Cardiac muscle cell (in vitro differentiated cells and primary cell): ENCODE measurements around the gene SLC33A1. TPM values are rescaled to one million over a fixed set of nuclear protein-coding genes. Genes with fewer than 3 reads are reported as not detected.

Source experiments
- DNase-seq, 2 donors: peaks; one replicate each; pipeline versions ENCODE4 v3.0.0 to v3.0.0-alpha.2; 2010 to 2017; ENCODE audit warnings: low read depth in 1 of 2, low spot score in 1 of 2
- H3K27ac ChIP-seq: fragments of 200-600 bp; sonication (generic); 2 replicates; pipeline ENCODE4 v1.5.1; 2016
- H3K27me3 ChIP-seq: fragments of 200-600 bp; sonication (generic); 2 replicates; pipeline ENCODE4 v1.6.0; 2016; ENCODE audit warnings: control low read depth
- H3K36me3 ChIP-seq: fragments of 200-600 bp; sonication (generic); 2 replicates; pipeline ENCODE4 v1.5.1; 2016; ENCODE audit warnings: control low read depth
- H3K4me1 ChIP-seq: fragments of 200-600 bp; sonication (generic); 2 replicates; pipeline ENCODE4 v1.8.1; 2017; ENCODE audit warnings: low read depth, mild to moderate bottlenecking, mixed run types
- H3K4me3 ChIP-seq: fragments of 200-600 bp; sonication (generic); 2 replicates; pipeline ENCODE4 v1.5.1; 2016; ENCODE audit warnings: mild to moderate bottlenecking
- H3K9me3 ChIP-seq: fragments of 200-600 bp; sonication (generic); 2 replicates; pipeline ENCODE4 v1.5.1; 2017; ENCODE audit warnings: low read depth, mild to moderate bottlenecking, control low read depth
- polyA plus RNA-seq: library from polyadenylated mRNA; unstranded; fragments of >200 nt; fragmentation: Nextera tagmentation; extraction: Ambion mirVana; gene quantifications from 2 replicates; pipeline ENCODE4 v1.2.1, GENCODE V29; 2016
- total RNA-seq: library from RNA; depleted of rRNA; stranded (reverse); fragments of >200 nt; gene quantifications from 2 replicates; pipeline ENCODE4 v1.2.3, GENCODE V29; 2016
- TF ChIP-seq, protein P1 (sequence below): IDR thresholded peaks from 2 replicates; pipeline ENCODE4 v1.5.1; 2012; ENCODE audit warnings: low read depth, mild to moderate bottlenecking, low read length

Gene SLC33A1
- total and polyA plus RNA-seq, 2 experiments from 2014 or later, result 7.9 to 23.9 TPM

- H3K27me3 ChIP-seq, result no peaks in the 10 kb centered on the region
- no peaks in the 10 kb centered on the region for H3K36me3 ChIP-seq
- no peak for DNase-seq
- H3K4me3 ChIP-seq, result no peak overlapping the region
- H3K4me1 ChIP-seq, result peaks cover 4% of the 10 kb centered on the region
- H3K27ac ChIP-seq, result no peak overlapping the region
- TF ChIP-seq, protein P1, sequence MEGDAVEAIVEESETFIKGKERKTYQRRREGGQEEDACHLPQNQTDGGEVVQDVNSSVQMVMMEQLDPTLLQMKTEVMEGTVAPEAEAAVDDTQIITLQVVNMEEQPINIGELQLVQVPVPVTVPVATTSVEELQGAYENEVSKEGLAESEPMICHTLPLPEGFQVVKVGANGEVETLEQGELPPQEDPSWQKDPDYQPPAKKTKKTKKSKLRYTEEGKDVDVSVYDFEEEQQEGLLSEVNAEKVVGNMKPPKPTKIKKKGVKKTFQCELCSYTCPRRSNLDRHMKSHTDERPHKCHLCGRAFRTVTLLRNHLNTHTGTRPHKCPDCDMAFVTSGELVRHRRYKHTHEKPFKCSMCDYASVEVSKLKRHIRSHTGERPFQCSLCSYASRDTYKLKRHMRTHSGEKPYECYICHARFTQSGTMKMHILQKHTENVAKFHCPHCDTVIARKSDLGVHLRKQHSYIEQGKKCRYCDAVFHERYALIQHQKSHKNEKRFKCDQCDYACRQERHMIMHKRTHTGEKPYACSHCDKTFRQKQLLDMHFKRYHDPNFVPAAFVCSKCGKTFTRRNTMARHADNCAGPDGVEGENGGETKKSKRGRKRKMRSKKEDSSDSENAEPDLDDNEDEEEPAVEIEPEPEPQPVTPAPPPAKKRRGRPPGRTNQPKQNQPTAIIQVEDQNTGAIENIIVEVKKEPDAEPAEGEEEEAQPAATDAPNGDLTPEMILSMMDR, result no peak
- H3K9me3 ChIP-seq, result no peaks in the 10 kb centered on the region
Measured at GRCh38 chr3:155876503-155876902, 22.3 kb upstream of the SLC33A1 start.

DNA sequence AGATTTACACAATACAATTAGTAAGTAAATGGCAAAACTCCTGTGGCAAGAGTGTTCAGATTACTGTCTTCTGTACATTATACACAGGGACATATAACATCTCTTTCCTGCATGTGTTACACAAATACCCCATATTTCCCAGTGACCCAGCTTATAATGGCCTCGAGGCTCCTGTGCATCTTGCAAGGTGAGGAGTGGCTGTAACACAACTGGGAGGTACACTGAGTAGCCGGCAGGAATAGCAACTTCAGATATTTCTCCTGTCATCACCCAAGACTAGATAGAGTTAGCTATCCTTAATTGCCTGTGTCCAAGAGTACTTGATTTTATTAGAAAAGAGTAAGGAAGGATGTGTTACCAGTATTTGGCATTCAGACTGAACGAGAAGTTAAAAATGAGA, 21.8 kb upstream of the SLC33A1 start:
- H3K4me3 ChIP-seq, result no peak overlapping the region
- DNase-seq, result no peak
- TF ChIP-seq, protein P1, result no peak

DNA sequence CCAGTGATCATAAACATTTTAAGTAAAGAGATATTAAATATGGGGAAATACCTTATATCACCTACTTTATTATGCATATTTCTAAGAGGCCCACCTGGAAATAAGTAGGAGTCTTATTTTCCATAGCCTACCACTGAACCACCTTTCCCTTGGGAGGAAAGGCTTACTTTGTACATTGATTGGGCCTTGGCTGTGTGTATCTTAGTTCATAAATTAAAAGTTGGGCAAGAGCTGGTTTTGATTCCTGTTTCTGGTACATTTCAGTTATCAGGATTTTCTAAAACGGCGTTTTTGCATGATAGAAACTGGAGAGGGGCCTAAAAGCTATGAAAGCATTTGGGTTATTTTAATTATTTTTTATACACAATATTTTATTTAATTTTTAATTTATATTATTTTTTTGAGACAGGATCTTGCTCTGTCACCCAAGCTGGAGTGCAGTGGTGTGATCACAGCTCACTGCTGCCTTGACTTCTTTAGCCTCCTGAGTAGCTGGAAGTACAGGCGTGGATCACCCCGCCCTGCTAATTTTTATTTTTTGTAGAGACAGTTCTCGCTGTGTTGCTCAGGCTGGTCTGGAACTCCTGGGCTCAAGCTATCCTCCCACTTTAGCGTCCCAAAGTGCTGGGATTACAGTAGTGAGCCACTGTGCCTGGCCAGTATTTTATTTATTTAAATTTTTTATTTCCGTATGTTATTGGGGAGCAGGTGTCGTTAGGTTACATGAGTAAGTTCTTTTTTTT, 18.8 kb upstream of the SLC33A1 start:
- Histone ChIP-seq H3K9me3 (no peaks in the 10 kb centered on the region), H3K36me3 (no peaks in the 10 kb centered on the region), H3K4me3 (no peak overlapping the region), H3K27ac (no peak overlapping the region), H3K27me3 (no peaks in the 10 kb centered on the region), H3K4me1 (peaks cover 13% of the 10 kb centered on the region)
- TF ChIP-seq, protein P1, result no peak
- no peak for DNase-seq

More for the DNA sequence above, 21.8 kb upstream of the SLC33A1 start:
- H3K4me1 ChIP-seq, result peaks cover 4% of the 10 kb centered on the region
- no peaks in the 10 kb centered on the region for H3K9me3 ChIP-seq
- no peaks in the 10 kb centered on the region for H3K36me3 ChIP-seq
- no peaks in the 10 kb centered on the region for H3K27me3 ChIP-seq
- H3K27ac ChIP-seq, result no peak overlapping the region

GRCh38 chr3:155871746-155872158, 17.5 kb upstream of the SLC33A1 start:
- DNase-seq, result no peak
- TF ChIP-seq, protein P1, result no peak
- H3K27me3 ChIP-seq, result no peaks in the 10 kb centered on the region

DNA sequence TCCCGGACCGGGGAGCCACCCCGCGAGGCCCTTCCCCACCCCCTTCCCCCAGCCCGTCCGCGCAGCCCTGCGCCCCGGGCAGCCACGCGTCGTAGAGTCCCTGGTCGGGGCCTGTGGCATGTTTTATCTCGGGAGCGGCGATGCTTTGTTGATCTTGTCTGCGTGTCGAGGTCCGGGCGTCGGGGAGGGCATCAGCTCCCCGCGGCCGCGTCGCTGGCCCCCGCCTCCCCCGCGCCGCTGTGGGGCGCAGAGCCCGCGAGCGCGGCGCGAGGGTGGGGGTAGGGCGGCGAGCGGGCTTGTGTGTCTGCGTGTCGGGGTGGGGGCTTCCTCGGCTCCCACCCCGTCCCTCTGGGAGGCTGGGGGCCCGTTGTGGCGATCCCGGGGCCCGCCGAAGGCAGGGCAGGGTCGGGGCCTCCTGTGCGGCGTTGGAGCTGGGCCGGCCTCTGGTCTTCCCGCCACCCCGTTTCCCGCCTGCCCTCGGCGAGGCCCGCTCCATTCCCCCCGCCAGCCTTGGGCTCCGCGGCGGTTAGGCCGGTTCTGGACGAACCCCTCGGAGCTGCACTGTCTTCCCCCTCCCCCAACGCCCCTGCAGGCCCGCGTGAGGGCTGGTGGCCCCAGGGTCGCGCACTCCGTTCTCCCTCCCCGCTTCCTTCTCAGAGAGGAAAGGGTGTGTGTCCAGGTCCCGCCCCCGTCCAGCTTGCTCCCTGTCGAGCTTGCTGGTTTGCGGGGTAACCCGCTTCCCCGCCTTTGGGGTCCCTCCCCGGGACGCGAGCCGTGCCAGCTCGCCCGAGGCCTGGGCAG, 16.9 kb upstream of the SLC33A1 start:
- Histone ChIP-seq H3K9me3 (no peaks in the 10 kb centered on the region), H3K4me3 (peak overlapping the region; percentile 98), H3K36me3 (no peaks in the 10 kb centered on the region), H3K27ac (peak overlapping the region; percentile 84), H3K4me1 (peaks cover 13% of the 10 kb centered on the region), H3K27me3 (no peaks in the 10 kb centered on the region)
- peak; percentile 35 to 56 for DNase-seq
- TF ChIP-seq, protein P1, result no peak

More at GRCh38 chr3:155871746-155872158, 17.5 kb upstream of the SLC33A1 start:
- Histone ChIP-seq H3K4me1 (peaks cover 13% of the 10 kb centered on the region), H3K27ac (peak overlapping the region; percentile 84), H3K36me3 (no peaks in the 10 kb centered on the region), H3K9me3 (no peaks in the 10 kb centered on the region), H3K4me3 (peak overlapping the region; percentile 98)
